Osteoblast (primary cell): ENCODE data around the gene DNMT1. TPM values are rescaled to one million over a fixed set of nuclear protein-coding genes. Genes with fewer than 3 reads are reported as not detected.

Source experiments
- DNase-seq: peaks from one replicate; pipeline ENCODE4 v3.0.0; 2011; ENCODE audit warnings: low spot score, mixed read lengths; ENCODE audit not compliant: insufficient read length; ENCODE audit errors: missing footprints
- H2AFZ ChIP-seq: 2 replicates; pipeline ENCODE4 v1.6.0; 2011; ENCODE audit warnings: mild to moderate bottlenecking, low read length
- H3K27ac ChIP-seq: 2 replicates; pipeline ENCODE4 v1.5.1; 2011; ENCODE audit warnings: mild to moderate bottlenecking, low read depth, low read length, moderate library complexity
- H3K27me3 ChIP-seq: 2 replicates; pipeline ENCODE4 v1.6.0; 2012; ENCODE audit warnings: mild to moderate bottlenecking, control low read depth, inconsistent platforms, low read length, moderate library complexity; ENCODE audit not compliant: insufficient read depth
- H3K36me3 ChIP-seq: 2 replicates; pipeline ENCODE4 v1.5.1; 2011; ENCODE audit warnings: mild to moderate bottlenecking, low read length, control low read depth, moderate library complexity; ENCODE audit not compliant: insufficient read depth
- H3K4me1 ChIP-seq: 2 replicates; pipeline ENCODE4 v1.5.1; 2011; ENCODE audit warnings: mild to moderate bottlenecking, low read length, control low read depth, moderate library complexity; ENCODE audit not compliant: insufficient read depth
- H3K4me2 ChIP-seq: 2 replicates; pipeline ENCODE4 v1.6.0; 2011; ENCODE audit warnings: mild to moderate bottlenecking, low read length; ENCODE audit not compliant: insufficient read depth
- H3K4me3 ChIP-seq: fragments of 200-600 bp; sonication (generic); 3 replicates; pipeline ENCODE4 v1.5.1; 2012; ENCODE audit warnings: mild to moderate bottlenecking, low read length, inconsistent platforms; ENCODE audit not compliant: insufficient read depth
- H3K79me2 ChIP-seq: 2 replicates; pipeline ENCODE4 v1.6.0; 2012; ENCODE audit warnings: mild to moderate bottlenecking, low read length, control low read depth, inconsistent platforms; ENCODE audit not compliant: insufficient read depth
- H3K9me3 ChIP-seq: 2 replicates; pipeline ENCODE4 v1.5.1; 2011; ENCODE audit warnings: low read depth, low read length, control low read depth
- H4K20me1 ChIP-seq: 2 replicates; pipeline ENCODE4 v1.6.0; 2012; ENCODE audit warnings: mild to moderate bottlenecking, low read length, control low read depth; ENCODE audit not compliant: insufficient read depth
- CTCF ChIP-seq: IDR thresholded peaks from 2 replicates; pipeline ENCODE4 v1.5.1; 2011; ENCODE audit warnings: mild to moderate bottlenecking, low read depth, low read length, moderate library complexity; ENCODE audit errors: extremely low read depth
- total RNA-seq: library from RNA; depleted of rRNA; stranded (reverse); fragments of >200 nt; gene quantifications from 2 replicates; pipeline ENCODE4 v1.2.3, GENCODE V29; 2012

DNMT1 gene
- total RNA-seq, 1 donor = 33.7 TPM

- TF ChIP-seq CTCF = no peak
- Histone ChIP-seq H3K4me2 (no peak overlapping the region), H3K36me3 (peaks cover 66% of the 10 kb centered on the region), H3K79me2 (peaks cover 3% of the 10 kb centered on the region), H3K9me3 (no peaks in the 10 kb centered on the region), H3K27ac (no peak overlapping the region), H3K4me3 (no peak overlapping the region), H3K27me3 (no peaks in the 10 kb centered on the region), H4K20me1 (peaks cover 2% of the 10 kb centered on the region), H2AFZ (no peak overlapping the region), H3K4me1 (no peaks in the 10 kb centered on the region)
- no peak for DNase-seq
These were observed 28.7 kb downstream of the DNMT1 start for GRCh38 chr19:10166046-10166445.

GRCh38 chr19:10163536-10163935 is 31.2 kb downstream of the DNMT1 start:
- Histone ChIP-seq H3K27ac (no peak overlapping the region), H3K4me1 (no peaks in the 10 kb centered on the region), H3K36me3 (peaks cover 76% of the 10 kb centered on the region), H3K9me3 (no peaks in the 10 kb centered on the region), H3K79me2 (peaks cover 2% of the 10 kb centered on the region), H2AFZ (no peak overlapping the region), H3K27me3 (no peaks in the 10 kb centered on the region), H3K4me3 (no peak overlapping the region), H3K4me2 (no peak overlapping the region), H4K20me1 (peaks cover 2% of the 10 kb centered on the region)
- no peak for DNase-seq
- TF ChIP-seq CTCF = no peak

- H3K79me2 ChIP-seq = no peaks in the 10 kb centered on the region
- no peak for TF ChIP-seq CTCF
- no peak overlapping the region for H3K4me2 ChIP-seq
- no peak overlapping the region for H3K4me3 ChIP-seq
- no peaks in the 10 kb centered on the region for H3K4me1 ChIP-seq
- no peak for DNase-seq
- H3K27me3 ChIP-seq = no peaks in the 10 kb centered on the region
- H3K27ac ChIP-seq = no peak overlapping the region
- H4K20me1 ChIP-seq = no peaks in the 10 kb centered on the region
- no peak overlapping the region for H2AFZ ChIP-seq
- peaks cover 87% of the 10 kb centered on the region for H3K36me3 ChIP-seq
- H3K9me3 ChIP-seq = no peaks in the 10 kb centered on the region
These were observed 35.1 kb downstream of the DNMT1 start for GRCh38 chr19:10159610-10160009.

DNA sequence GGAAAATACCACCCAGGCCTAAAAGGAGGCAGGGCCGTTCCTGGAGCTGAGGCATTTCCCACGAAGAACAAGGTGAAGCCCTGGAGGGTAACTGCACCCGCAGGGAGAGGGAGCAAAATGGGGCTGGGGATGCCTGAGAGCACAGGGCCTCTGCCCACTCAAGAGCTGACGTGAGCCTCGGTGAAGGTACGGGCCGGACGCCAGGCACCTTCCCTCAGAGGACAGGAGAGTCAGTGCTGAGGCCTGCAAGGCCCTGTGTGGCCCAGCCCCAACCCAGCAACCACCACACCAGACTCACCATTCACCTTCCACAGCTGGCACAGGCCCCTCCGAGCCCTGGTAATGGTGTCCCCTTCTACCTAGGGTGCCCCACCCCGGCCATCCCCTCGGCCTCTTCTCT is 36.3 kb downstream of the DNMT1 start:
- peak; percentile 53 for DNase-seq
- TF ChIP-seq CTCF = no peak
- peaks cover 90% of the 10 kb centered on the region for H3K36me3 ChIP-seq
- no peaks in the 10 kb centered on the region for H3K9me3 ChIP-seq
- H3K4me1 ChIP-seq = no peaks in the 10 kb centered on the region
- H4K20me1 ChIP-seq = no peaks in the 10 kb centered on the region
- no peak overlapping the region for H3K27ac ChIP-seq
- peaks cover 2% of the 10 kb centered on the region for H3K79me2 ChIP-seq
- H3K27me3 ChIP-seq = no peaks in the 10 kb centered on the region
- no peak overlapping the region for H2AFZ ChIP-seq
- no peak overlapping the region for H3K4me3 ChIP-seq
- no peak overlapping the region for H3K4me2 ChIP-seq
